HEK293T (cell line): Measurements from ENCODE around the gene APOL2.
"Not testable (repeated sequence)": the region's sequence is repeated elsewhere in the genome, so short reads cannot be mapped to it uniquely, and the experiment has no call there.

Experiments used
- CTCF ChIA-PET: fragments of 350-600 bp; formaldehyde crosslinking; extraction: SDS; loops from one replicate; lab custom pipeline; 2021; ENCODE audit warnings: antibody characterized with exemption, inconsistent platforms; lab: Yijun Ruan, JAX
- POLR2A ChIA-PET: fragments of 350-600 bp; formaldehyde crosslinking; extraction: SDS; loops from one replicate; lab custom pipeline; 2020; ENCODE audit warnings: antibody characterized with exemption, inconsistent platforms; lab: Yijun Ruan, JAX
- DNase-seq: peaks from one replicate; pipeline ENCODE4 v3.0.0; 2012; ENCODE audit warnings: mixed read lengths; ENCODE audit errors: extremely low spot score
- ARNT ChIP-seq: fragments of 450-650 bp; IDR thresholded peaks from 2 replicates; pipeline ENCODE4 v1.6.1; 2017; ENCODE audit warnings: mild to moderate bottlenecking
- BHLHE40 ChIP-seq: fragments of 450-650 bp; IDR thresholded peaks from 2 replicates; pipeline ENCODE4 v1.6.1; 2016; ENCODE audit warnings: mild to moderate bottlenecking, moderate library complexity, borderline replicate concordance
- CTBP1 ChIP-seq: fragments of 450-650 bp; IDR thresholded peaks from 2 replicates; pipeline ENCODE4 v1.6.1; 2016; ENCODE audit warnings: borderline replicate concordance
- ELF4 ChIP-seq: fragments of 450-650 bp; IDR thresholded peaks from 2 replicates; pipeline ENCODE4 v1.6.1; 2017; ENCODE audit warnings: antibody characterized with exemption
- FOXA1 ChIP-seq: fragments of 450-650 bp; IDR thresholded peaks from 2 replicates; pipeline ENCODE4 v1.6.1; 2016; ENCODE audit warnings: mild to moderate bottlenecking
- FOXK2 ChIP-seq: fragments of 450-650 bp; IDR thresholded peaks from 2 replicates; pipeline ENCODE4 v1.6.1; 2016; ENCODE audit warnings: mild to moderate bottlenecking
- FOXM1 ChIP-seq: fragments of 450-650 bp; IDR thresholded peaks from 2 replicates; pipeline ENCODE4 v1.6.1; 2017; ENCODE audit warnings: mild to moderate bottlenecking, borderline replicate concordance
- HDGF ChIP-seq: fragments of 450-650 bp; IDR thresholded peaks from 2 replicates; pipeline ENCODE4 v1.6.1; 2017; ENCODE audit warnings: antibody characterized with exemption, borderline replicate concordance
- L3MBTL2 ChIP-seq: fragments of 450-650 bp; conservative IDR thresholded peaks from 2 replicates; pipeline ENCODE4 v1.6.1; 2016; ENCODE audit warnings: mild to moderate bottlenecking
- LEF1 ChIP-seq: fragments of 450-650 bp; IDR thresholded peaks from 2 replicates; pipeline ENCODE4 v1.6.1; 2017; ENCODE audit warnings: mild to moderate bottlenecking, borderline replicate concordance
- NFRKB ChIP-seq: fragments of 450-650 bp; IDR thresholded peaks from 2 replicates; pipeline ENCODE4 v1.6.1; 2016; ENCODE audit warnings: mild to moderate bottlenecking, moderate library complexity
- PKNOX1 ChIP-seq: fragments of 450-650 bp; IDR thresholded peaks from 2 replicates; pipeline ENCODE4 v1.6.1; 2016
- SP1 ChIP-seq: fragments of 450-650 bp; IDR thresholded peaks from 2 replicates; pipeline ENCODE4 v1.6.1; 2017
- SUZ12 ChIP-seq: fragments of 450-650 bp; IDR thresholded peaks from 2 replicates; pipeline ENCODE4 v1.6.1; 2016; ENCODE audit warnings: mild to moderate bottlenecking
- TARDBP ChIP-seq: fragments of 450-650 bp; IDR thresholded peaks from 2 replicates; pipeline ENCODE4 v1.6.1; 2016
- ZNF384 ChIP-seq: fragments of 450-650 bp; IDR thresholded peaks from 2 replicates; pipeline ENCODE4 v1.6.1; 2016

The APOL2 gene

GRCh38 chr22:36211237-36211861 lies 28.0 kb downstream of the APOL2 start:
- ChIA-PET CTCF (interaction anchor here (0.6 to 1.6 kb wide), 4 partner anchors 14 to 780 kb away, joined by 3 to 4 read pairs (median 4); no protein-coding TSS in a partner anchor), POLR2A (no interaction called here)
- TF ChIP-seq NFRKB (no peak), ZNF384 (no peak), BHLHE40 (no peak), HDGF (no peak), TARDBP (no peak), PKNOX1 (no peak), SUZ12 (no peak), FOXA1 (no peak), SP1 (no peak)

GRCh38 chr22:36210224-36210623 lies 29.1 kb downstream of the APOL2 start:
- POLR2A ChIA-PET: interaction anchor here (0.7 kb wide), 1 partner anchor 29 kb away, joined by 3 read pairs; the partner anchor contains the start of gene APOL2

More at GRCh38 chr22:36211237-36211861, 28.0 kb downstream of the APOL2 start:
- DNase-seq: no peak

GRCh38 chr22:36209488-36209908 lies 29.8 kb downstream of the APOL2 start:
- CTCF ChIA-PET, DNase-seq: not testable (repeated sequence)
- POLR2A ChIA-PET: interaction anchor here (0.7 kb wide), 1 partner anchor 30 kb away, joined by 3 read pairs; the partner anchor contains the start of gene APOL2

More at GRCh38 chr22:36210224-36210623, 29.1 kb downstream of the APOL2 start:
- DNase-seq: no peak
- TF ChIP-seq CTBP1 (no peak), LEF1 (no peak), NFRKB (no peak), SP1 (no peak), BHLHE40 (no peak), HDGF (no peak), ARNT (no peak), ZNF384 (no peak), ELF4 (no peak), L3MBTL2 (no peak), FOXA1 (no peak), SUZ12 (no peak), TARDBP (no peak), FOXM1 (no peak), FOXK2 (no peak), PKNOX1 (no peak)
- CTCF ChIA-PET: no interaction called here

- DNase-seq: no peak
- TF ChIP-seq L3MBTL2: no peak
- no peak for TF ChIP-seq CTBP1
- TF ChIP-seq SP1: no peak
- TF ChIP-seq PKNOX1: no peak
- TF ChIP-seq SUZ12: no peak
- no peak for TF ChIP-seq FOXA1
- no peak for TF ChIP-seq HDGF
- TF ChIP-seq FOXM1: no peak
- TF ChIP-seq ELF4: no peak
- TF ChIP-seq ZNF384: no peak
- TF ChIP-seq LEF1: no peak
- no peak for TF ChIP-seq NFRKB
- no peak for TF ChIP-seq ARNT
- CTCF ChIA-PET: no interaction called here
- POLR2A ChIA-PET: no interaction called here
Observed at GRCh38 chr22:36208914-36209313, 30.4 kb downstream of the APOL2 start.

- TF ChIP-seq LEF1: no peak
- no peak for TF ChIP-seq SP1
- no peak for TF ChIP-seq FOXK2
- no peak for TF ChIP-seq NFRKB
- no peak for TF ChIP-seq FOXM1
- TF ChIP-seq CTBP1: no peak
- no peak for TF ChIP-seq PKNOX1
- no peak for TF ChIP-seq BHLHE40
- no peak for TF ChIP-seq L3MBTL2
- TF ChIP-seq SUZ12: no peak
- no peak for TF ChIP-seq ARNT
- TF ChIP-seq HDGF: no peak
- no peak for TF ChIP-seq TARDBP
- TF ChIP-seq FOXA1: no peak
- TF ChIP-seq ZNF384: no peak
- TF ChIP-seq ELF4: no peak
- POLR2A ChIA-PET: no interaction called here
- no peak for DNase-seq
- CTCF ChIA-PET: no interaction called here
Observed at GRCh38 chr22:36208162-36208765, 31.1 kb downstream of the APOL2 start.
